IMR-90 (cell line): ENCODE results near the gene EPHA6.

ENCODE experiments used
- MXI1 ChIP-seq: IDR thresholded peaks from 2 replicates; pipeline ENCODE4 v1.6.1; 2012; ENCODE audit warnings: low read depth, mild to moderate bottlenecking, low read length, moderate library complexity, borderline replicate concordance
- RAD21 ChIP-seq: IDR thresholded peaks from 2 replicates; pipeline ENCODE4 v1.6.1; 2012; ENCODE audit warnings: low read length, improper control_type of control experiment

GRCh38 chr3:97076673-97077072 is 262.3 kb downstream of the EPHA6 start:
- no peak for TF ChIP-seq MXI1
- no peak for TF ChIP-seq RAD21
